Fibroblast of lung (primary cell): ENCODE data around the gene MGAT4C. TPM values are rescaled to one million over a fixed set of nuclear protein-coding genes. Genes with fewer than 3 reads are reported as not detected.

Experiments
- DNase-seq, 2 donors: peaks; one replicate each; pipeline versions ENCODE4 v3.0.0 to v3.0.0-alpha.2; 2010; ENCODE audit warnings: low read depth in 2 of 2
- H2AFZ ChIP-seq: 2 replicates; pipeline ENCODE4 v1.5.1; 2012; ENCODE audit warnings: low read length, control low read depth, inconsistent platforms
- H3K27ac ChIP-seq: 2 replicates; pipeline ENCODE4 v1.5.1; 2011; ENCODE audit warnings: low read length, control low read depth; ENCODE audit not compliant: insufficient read depth
- H3K27me3 ChIP-seq: 2 replicates; pipeline ENCODE4 v1.5.1; 2011; ENCODE audit warnings: mild to moderate bottlenecking, low read length; ENCODE audit not compliant: control insufficient read depth, insufficient read depth
- H3K36me3 ChIP-seq: 2 replicates; pipeline ENCODE4 v1.5.1; 2011; ENCODE audit warnings: low read length; ENCODE audit not compliant: control insufficient read depth, insufficient read depth
- H3K4me1 ChIP-seq: 2 replicates; pipeline ENCODE4 v1.5.1; 2011; ENCODE audit warnings: low read length; ENCODE audit not compliant: control insufficient read depth, insufficient read depth; ENCODE audit errors: extremely low read depth
- H3K4me2 ChIP-seq: 2 replicates; pipeline ENCODE4 v1.5.1; 2011; ENCODE audit warnings: low read length, control low read depth; ENCODE audit not compliant: insufficient read depth; ENCODE audit errors: extremely low read depth
- H3K4me3 ChIP-seq, 4 experiments: fragments of 200-600 bp in 1 of 4; sonication (generic) in 1 of 4; replicated peaks in 1 of 4; 2 replicates each; pipeline ENCODE4 v1.5.1; 2011 to 2016; ENCODE audit warnings: low read length in 4 of 4, low read depth in 3 of 4, mild to moderate bottlenecking in 3 of 4, control low read depth in 2 of 4, inconsistent platforms in 1 of 4, mixed read lengths in 1 of 4; ENCODE audit not compliant: insufficient read depth in 1 of 4; ENCODE audit errors: control extremely low read depth in 1 of 4
- H3K79me2 ChIP-seq: 2 replicates; pipeline ENCODE4 v1.5.1; 2012; ENCODE audit warnings: mild to moderate bottlenecking, low read length, inconsistent platforms; ENCODE audit not compliant: control insufficient read depth, insufficient read depth
- H3K9ac ChIP-seq: 2 replicates; pipeline ENCODE4 v1.5.1; 2011; ENCODE audit warnings: mild to moderate bottlenecking, low read length, control low read depth; ENCODE audit not compliant: insufficient read depth
- H3K9me3 ChIP-seq: 2 replicates; pipeline ENCODE4 v1.5.1; 2012; ENCODE audit warnings: low read depth, low read length; ENCODE audit not compliant: control insufficient read depth, insufficient read depth
- H4K20me1 ChIP-seq: 2 replicates; pipeline ENCODE4 v1.5.1; 2011; ENCODE audit warnings: low read length; ENCODE audit not compliant: control insufficient read depth, insufficient read depth; ENCODE audit errors: extremely low read depth
- CTCF ChIP-seq, 2 donors: IDR thresholded peaks in 1 of 2; conservative IDR thresholded peaks in 1 of 2; 1 replicate in 1 of 2; 2 replicates in 1 of 2; pipeline ENCODE4 v1.5.1; 2011 to 2012; ENCODE audit warnings: low read length in 2 of 2, control low read depth in 1 of 2, inconsistent platforms in 1 of 2, low read depth in 1 of 2, mild to moderate bottlenecking in 1 of 2
- EZH2 ChIP-seq: IDR thresholded peaks from 2 replicates; pipeline ENCODE4 v1.5.1; 2012; ENCODE audit warnings: low read length, control low read depth, mild to moderate bottlenecking; ENCODE audit errors: missing control alignments
- polyA plus RNA-seq, 2 donors: library from polyadenylated mRNA; depleted of rRNA in 1 of 2; stranded (reverse) in 1 of 2; unstranded in 1 of 2; fragments of >200 nt; gene quantifications; 2 replicates each; pipeline ENCODE4 v1.2.1, GENCODE V29; 2011 to 2012; ENCODE audit warnings: missing spikeins in 1 of 2
- total RNA-seq: library from RNA; depleted of rRNA; stranded (reverse); fragments of >200 nt; gene quantifications from 2 replicates; pipeline ENCODE4 v1.2.1, GENCODE V29; 2014

MGAT4C gene
- total and polyA plus RNA-seq, 2 donors (not counting 1 experiment from before 2014, with no cell fraction given), result not detected

DNA sequence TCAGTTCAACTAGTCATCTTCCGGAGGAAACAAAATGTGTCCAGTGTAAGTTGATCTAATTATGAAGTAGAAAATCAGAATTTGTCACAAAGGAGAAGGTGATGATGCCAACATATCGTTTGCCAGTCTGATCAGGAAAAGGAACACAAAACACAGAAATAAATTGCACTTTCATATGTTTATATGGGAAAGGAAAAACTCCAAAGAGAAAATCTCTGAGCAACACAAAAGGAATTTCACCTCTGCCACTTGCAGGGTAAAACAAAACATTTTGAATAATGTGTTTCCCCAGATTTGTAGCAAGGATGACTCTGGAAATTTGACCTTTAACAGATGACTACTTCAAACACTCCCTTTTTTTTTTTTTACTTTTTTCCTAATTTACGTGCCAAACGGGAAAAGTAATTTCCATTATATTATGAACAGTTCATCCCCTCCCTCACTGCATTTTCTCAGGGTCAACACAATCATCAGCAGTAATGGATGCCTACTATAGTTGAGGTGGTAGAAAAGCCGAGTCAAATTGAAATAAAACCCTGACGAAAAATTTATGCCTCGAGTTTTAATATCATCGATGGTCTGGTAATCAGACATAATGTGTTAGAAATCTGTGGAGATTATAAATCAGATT, 25.6 kb downstream of the MGAT4C start:
- H3K4me1 ChIP-seq, result no peaks in the 10 kb centered on the region
- no peak overlapping the region for H3K27ac ChIP-seq
- H3K4me2 ChIP-seq, result no peak overlapping the region
- no peak overlapping the region for H2AFZ ChIP-seq
- no peaks in the 10 kb centered on the region for H3K9me3 ChIP-seq
- H3K4me3 ChIP-seq, result no peak overlapping the region
- H3K79me2 ChIP-seq, result no peaks in the 10 kb centered on the region
- H4K20me1 ChIP-seq, result no peaks in the 10 kb centered on the region
- no peaks in the 10 kb centered on the region for H3K27me3 ChIP-seq
- H3K36me3 ChIP-seq, result no peaks in the 10 kb centered on the region
- no peak overlapping the region for H3K9ac ChIP-seq
- TF ChIP-seq CTCF (conservative IDR thresholded peaks at IDR 0.05 in 1 of 2, IDR thresholded peaks at IDR 0.05 in 1 of 2; ENCODE audit: low read depth in 1 of 2, low read length in 2 of 2) (no peak), EZH2 (no peak)
- DNase-seq, result peak; percentile 34 to 70

DNA sequence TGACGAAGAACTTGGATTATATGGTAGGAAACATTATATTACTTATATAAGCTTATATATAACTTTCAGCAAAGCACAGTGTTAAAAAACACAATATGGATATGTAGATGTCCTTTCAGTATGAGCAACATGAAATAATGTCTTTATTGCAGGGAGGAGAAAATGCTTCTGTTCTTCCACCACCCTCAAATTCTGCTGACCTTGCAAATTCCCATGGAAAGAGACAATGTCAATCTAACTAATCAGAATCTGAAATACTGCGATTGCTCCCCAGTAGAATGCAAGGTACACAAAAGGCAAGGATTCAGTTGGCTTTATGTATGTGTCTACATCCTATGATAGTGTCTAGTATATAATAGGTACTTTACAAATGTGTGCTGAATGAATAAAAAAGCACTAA, 26.4 kb downstream of the MGAT4C start:
- Histone ChIP-seq H3K9ac (no peak overlapping the region), H3K27ac (no peak overlapping the region)
- no peak for TF ChIP-seq EZH2
- no peak for TF ChIP-seq CTCF (conservative IDR thresholded peaks at IDR 0.05 in 1 of 2, IDR thresholded peaks at IDR 0.05 in 1 of 2; ENCODE audit: low read depth in 1 of 2, low read length in 2 of 2)

DNA sequence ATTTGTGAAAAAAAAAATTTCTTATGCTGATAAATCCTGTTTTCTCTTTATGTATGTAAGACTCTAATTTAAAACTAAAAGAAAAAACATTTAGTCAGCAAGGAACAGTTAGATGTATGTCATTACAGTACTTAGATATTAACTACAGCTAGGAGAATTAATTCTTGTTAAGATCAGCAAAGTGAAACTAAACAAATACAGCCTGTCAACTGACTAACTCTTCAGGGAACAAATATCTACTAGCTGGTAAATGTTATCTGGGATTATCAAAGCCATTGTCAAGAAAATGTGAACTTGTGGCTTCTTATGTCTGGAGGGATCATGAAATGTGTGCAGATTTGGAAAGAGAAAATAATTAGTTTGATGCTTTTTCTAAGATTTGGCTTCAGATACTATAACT, 27.5 kb downstream of the MGAT4C start:
- Histone ChIP-seq H3K9ac (no peak overlapping the region), H2AFZ (no peak overlapping the region), H3K27me3 (no peaks in the 10 kb centered on the region), H3K4me2 (no peak overlapping the region), H3K27ac (no peak overlapping the region), H3K79me2 (no peaks in the 10 kb centered on the region), H3K4me3 (no peak overlapping the region), H4K20me1 (no peaks in the 10 kb centered on the region), H3K36me3 (no peaks in the 10 kb centered on the region), H3K4me1 (no peaks in the 10 kb centered on the region), H3K9me3 (no peaks in the 10 kb centered on the region)
- DNase-seq, result peak in 1 of 2 donors; percentile 4
- no peak for TF ChIP-seq EZH2
- no peak for TF ChIP-seq CTCF (conservative IDR thresholded peaks at IDR 0.05 in 1 of 2, IDR thresholded peaks at IDR 0.05 in 1 of 2; ENCODE audit: low read depth in 1 of 2, low read length in 2 of 2)

More for the DNA sequence above, 26.4 kb downstream of the MGAT4C start:
- no peak overlapping the region for H3K4me3 ChIP-seq
- H3K4me1 ChIP-seq, result no peaks in the 10 kb centered on the region
- no peak overlapping the region for H2AFZ ChIP-seq
- H4K20me1 ChIP-seq, result no peaks in the 10 kb centered on the region
- no peaks in the 10 kb centered on the region for H3K9me3 ChIP-seq
- H3K79me2 ChIP-seq, result no peaks in the 10 kb centered on the region
- H3K4me2 ChIP-seq, result no peak overlapping the region
- H3K27me3 ChIP-seq, result no peaks in the 10 kb centered on the region
- H3K36me3 ChIP-seq, result no peaks in the 10 kb centered on the region
- no peak for DNase-seq
